Gastroesophageal sphincter (tissue), 4 donors: ENCODE data around the gene DCST1. TPM values are rescaled to one million over a fixed set of nuclear protein-coding genes. Genes with fewer than 3 reads are reported as not detected.

Experiments
- ATAC-seq: fragments of 150-250 bp; one replicate; pipeline ENCODE4 v1.9.1; 2016; ENCODE audit warnings: mild to moderate bottlenecking, moderate library complexity
- H3K27ac ChIP-seq, 4 donors: fragments of 200-600 bp; sonication (generic) in 3 of 4; 1 replicate in 3 of 4; 2 replicates in 1 of 4; pipeline ENCODE4 v1.5.1; 2016 to 2019
- H3K27me3 ChIP-seq: fragments of 200-600 bp; sonication (generic); one replicate; pipeline ENCODE4 v1.5.1; 2019
- H3K36me3 ChIP-seq, 2 donors: fragments of 200-600 bp; sonication (generic); one replicate each; pipeline ENCODE4 v1.5.1; 2019; ENCODE audit warnings: control low read depth in 1 of 2
- H3K4me1 ChIP-seq, 3 donors: fragments of 200-600 bp; sonication (generic); 1 replicate in 2 of 3; 2 replicates in 1 of 3; pipeline ENCODE4 v1.5.1; 2016 to 2019; ENCODE audit warnings: control low read depth in 2 of 3
- H3K4me3 ChIP-seq, 2 donors: fragments of 200-600 bp; sonication (generic); one replicate each; pipeline ENCODE4 v1.5.1; 2019; ENCODE audit warnings: mild to moderate bottlenecking in 1 of 2, moderate library complexity in 1 of 2
- H3K9me3 ChIP-seq, 3 donors: fragments of 200-600 bp; sonication (generic); one replicate each; pipeline ENCODE4 v1.5.1; 2017 to 2019; ENCODE audit warnings: control low read depth in 2 of 3
- CTCF ChIP-seq, 4 experiments: fragments of 200-600 bp in 2 of 4; fragments of 450-650 bp in 2 of 4; sonication (generic) in 1 of 4; IDR thresholded peaks; one replicate each; pipeline ENCODE4 v1.5.1; 2017 to 2019; ENCODE audit warnings: antibody characterized with exemption in 4 of 4, mild to moderate bottlenecking in 2 of 4, moderate library complexity in 2 of 4
- EP300 ChIP-seq: sonication (generic); formaldehyde crosslinking; IDR thresholded peaks from one replicate; pipeline ENCODE4 v1.6.1; 2017; ENCODE audit warnings: antibody characterized with exemption, mild to moderate bottlenecking
- POLR2A ChIP-seq, 2 donors: fragments of 450-650 bp; IDR thresholded peaks; one replicate each; pipeline ENCODE4 v1.6.1; 2017; ENCODE audit warnings: antibody characterized with exemption in 2 of 2, mild to moderate bottlenecking in 2 of 2, moderate library complexity in 1 of 2
- POLR2AphosphoS5 ChIP-seq: sonication (generic); formaldehyde crosslinking; IDR thresholded peaks from one replicate; pipeline ENCODE4 v1.6.1; 2017; ENCODE audit warnings: antibody characterized with exemption
- WGBS, 2 donors: methylation state at CpG; one replicate each; pipeline ENCODE4 v1.1.5; 2018; ENCODE audit warnings: low coverage in 1 of 2; 5-methylcytosine and 5-hydroxymethylcytosine counted together
- total RNA-seq, 4 donors: library from RNA; depleted of rRNA; stranded (reverse); fragments of >200 nt; gene quantifications; one replicate each; pipeline ENCODE4 v1.1.0, GENCODE V29; 2016

Gene DCST1
- total RNA-seq, 4 donors from 2014 or later: not detected

GRCh38 chr1:155034318-155035208 is 939 bp downstream of the DCST1 start:
- 84 to 85% methylated on average over 10 to 17 of the region's 20 CpGs for WGBS, 2 donors
- Histone ChIP-seq H3K9me3 (no peaks in the 10 kb centered on the region), H3K27ac (no peak overlapping the region), H3K4me3 (no peak overlapping the region), H3K27me3 (no peaks in the 10 kb centered on the region), H3K36me3 (no peaks in the 10 kb centered on the region), H3K4me1 (peaks cover 0 to 9% (median 2%) of the 10 kb centered on the region in 3 donors)
- TF ChIP-seq POLR2A (IDR thresholded peaks at IDR 0.05) (no peak), POLR2AphosphoS5 (no peak), CTCF (IDR thresholded peaks at IDR 0.05) (no peak), EP300 (no peak)
- no peak for ATAC-seq

- Histone ChIP-seq H3K27me3 (no peaks in the 10 kb centered on the region), H3K36me3 (no peaks in the 10 kb centered on the region), H3K4me3 (no peak overlapping the region), H3K4me1 (peaks cover 0 to 9% (median 2%) of the 10 kb centered on the region in 3 donors), H3K9me3 (no peaks in the 10 kb centered on the region), H3K27ac (no peak overlapping the region)
- 71 to 79% methylated on average over 1 to 2 of the region's 2 CpGs for WGBS, 2 donors
- ATAC-seq: no peak
- TF ChIP-seq POLR2A (IDR thresholded peaks at IDR 0.05) (no peak), EP300 (no peak), CTCF (IDR thresholded peaks at IDR 0.05) (no peak), POLR2AphosphoS5 (no peak)
Observed at GRCh38 chr1:155035936-155036335, 2.3 kb downstream of the DCST1 start.

- ATAC-seq: no peak
Observed at GRCh38 chr1:155037043-155037442, 3.4 kb downstream of the DCST1 start.

GRCh38 chr1:155037851-155038441 is 4.3 kb downstream of the DCST1 start:
- Histone ChIP-seq H3K4me3 (no peak overlapping the region), H3K4me1 (peaks cover 0 to 9% (median 2%) of the 10 kb centered on the region in 3 donors), H3K27me3 (no peaks in the 10 kb centered on the region), H3K9me3 (no peaks in the 10 kb centered on the region), H3K36me3 (no peaks in the 10 kb centered on the region), H3K27ac (no peak overlapping the region)
- no peak for TF ChIP-seq POLR2A (IDR thresholded peaks at IDR 0.05)
- TF ChIP-seq CTCF (IDR thresholded peaks at IDR 0.05): no peak
- no peak for TF ChIP-seq EP300
- TF ChIP-seq POLR2AphosphoS5: no peak
- no peak for ATAC-seq
- 80 to 89% methylated on average over 4 to 6 of the region's 6 CpGs for WGBS, 2 donors

More at GRCh38 chr1:155037043-155037442, 3.4 kb downstream of the DCST1 start:
- Histone ChIP-seq H3K4me3 (no peak overlapping the region), H3K9me3 (no peaks in the 10 kb centered on the region), H3K27ac (no peak overlapping the region), H3K27me3 (no peaks in the 10 kb centered on the region), H3K4me1 (peaks cover 0 to 9% (median 2%) of the 10 kb centered on the region in 3 donors), H3K36me3 (no peaks in the 10 kb centered on the region)
- TF ChIP-seq POLR2A (IDR thresholded peaks at IDR 0.05): no peak
- no peak for TF ChIP-seq EP300
- TF ChIP-seq POLR2AphosphoS5: no peak
- TF ChIP-seq CTCF (IDR thresholded peaks at IDR 0.05): no peak
- 91 to 100% methylated on average over 1 of the region's 3 CpGs for WGBS, 2 donors
